WTC11 (cell line): ENCODE results near the gene NEK11. TPM values are rescaled to one million over a fixed set of nuclear protein-coding genes. Genes with fewer than 3 reads are reported as not detected.

Source experiments
- ATAC-seq: fragments of 200-7000 bp; cut with Tn5 transposase; 2 replicates; pipeline ENCODE4 v1.10.0; 2021; ENCODE audit warnings: mild to moderate bottlenecking, moderate library complexity
- CTCF ChIA-PET: fragments of 300-600 bp; sonication (Branson Sonifier 250); formaldehyde crosslinking; loops from one replicate; lab custom pipeline; 2021; ENCODE audit warnings: antibody characterized with exemption; lab: Charles Lee
- POLR2A ChIA-PET: fragments of 350-600 bp; sonication (Branson Sonifier 250); formaldehyde crosslinking; loops from one replicate; lab custom pipeline; 2021; ENCODE audit warnings: antibody characterized with exemption; lab: Charles Lee
- DNase-seq: peaks from one replicate; pipeline ENCODE4 v3.0.0; 2021; ENCODE audit warnings: low spot score
- H3K27ac Mint-ChIP-seq: 2 replicates; pipeline ENCODE4 v1.8.0; 2021; ENCODE audit warnings: mixed read lengths
- H3K27me3 Mint-ChIP-seq: 2 replicates; pipeline ENCODE4 v1.8.0; 2021; ENCODE audit warnings: low read depth, mild to moderate bottlenecking, moderate library complexity, mixed read lengths
- H3K36me3 Mint-ChIP-seq: 2 replicates; pipeline ENCODE4 v1.8.0; 2021; ENCODE audit warnings: mixed read lengths
- H3K4me1 Mint-ChIP-seq: 2 replicates; pipeline ENCODE4 v1.8.0; 2022; ENCODE audit warnings: mixed read lengths
- H3K4me3 Mint-ChIP-seq: 2 replicates; pipeline ENCODE4 v1.8.0; 2021; ENCODE audit warnings: mild to moderate bottlenecking, moderate library complexity, mixed read lengths
- H3K9me3 Mint-ChIP-seq: 2 replicates; pipeline ENCODE4 v1.8.0; 2021; ENCODE audit warnings: mixed read lengths
- CREM ChIP-seq: sonication (generic); formaldehyde crosslinking; IDR thresholded peaks from 2 replicates; pipeline ENCODE4 v1.8.1; 2022; ENCODE audit warnings: mild to moderate bottlenecking, missing genetic modification reagents, moderate library complexity
- GRHL2 ChIP-seq: fragments of 250-450 bp; sonication (Bioruptor Pico); IDR thresholded peaks from 2 replicates; pipeline ENCODE4 v1.8.0; 2022; ENCODE audit warnings: mild to moderate bottlenecking, moderate library complexity; ENCODE audit not compliant: insufficient replicate concordance, severe bottlenecking
- HMGA2 ChIP-seq: fragments of 250-450 bp; sonication (Bioruptor Pico); IDR thresholded peaks from 2 replicates; pipeline ENCODE4 v1.4.0; 2021; ENCODE audit warnings: mild to moderate bottlenecking, moderate library complexity
- IRF2 ChIP-seq: sonication (generic); formaldehyde crosslinking; IDR thresholded peaks from 2 replicates; pipeline ENCODE4 v1.8.0; 2022; ENCODE audit warnings: low read depth, missing genetic modification reagents, borderline replicate concordance
- KAT7 ChIP-seq: sonication (generic); formaldehyde crosslinking; IDR thresholded peaks from 2 replicates; pipeline ENCODE4 v1.8.1; 2023; ENCODE audit warnings: missing genetic modification reagents, mild to moderate bottlenecking, borderline replicate concordance
- MYBL2 ChIP-seq: sonication (generic); formaldehyde crosslinking; IDR thresholded peaks from 2 replicates; pipeline ENCODE4 v1.8.1; 2023; ENCODE audit warnings: mild to moderate bottlenecking, moderate library complexity, missing genetic modification reagents
- ZNF138 ChIP-seq: sonication (generic); formaldehyde crosslinking; conservative IDR thresholded peaks from 2 replicates; pipeline ENCODE4 v1.8.1; 2022; ENCODE audit warnings: mild to moderate bottlenecking, moderate library complexity, missing genetic modification reagents
- ZNF263 ChIP-seq: sonication (generic); formaldehyde crosslinking; IDR thresholded peaks from 2 replicates; pipeline ENCODE4 v1.8.1; 2022; ENCODE audit warnings: low read depth, mild to moderate bottlenecking, moderate library complexity, missing genetic modification reagents
- ZNF317 ChIP-seq: sonication (generic); formaldehyde crosslinking; IDR thresholded peaks from 2 replicates; pipeline ENCODE4 v1.8.1; 2023; ENCODE audit warnings: low read depth, mild to moderate bottlenecking, moderate library complexity, missing genetic modification reagents, borderline replicate concordance
- total RNA-seq: library from RNA; stranded (reverse); gene quantifications from 3 replicates; pipeline ENCODE4 v1.2.3, GENCODE V29; 2021
- TF ChIP-seq, protein P1 (sequence below): sonication (generic); formaldehyde crosslinking; IDR thresholded peaks from 2 replicates; pipeline ENCODE4 v1.8.0; 2022; ENCODE audit warnings: mild to moderate bottlenecking, missing genetic modification reagents
- TF ChIP-seq, protein P2 (sequence below): sonication (generic); formaldehyde crosslinking; IDR thresholded peaks from 2 replicates; pipeline ENCODE4 v1.8.0; 2023; ENCODE audit warnings: missing genetic modification reagents
- TF ChIP-seq, protein P3 (sequence below): sonication (generic); formaldehyde crosslinking; IDR thresholded peaks from 2 replicates; pipeline ENCODE4 v1.8.0; 2022; ENCODE audit warnings: mild to moderate bottlenecking, missing genetic modification reagents
- TF ChIP-seq, protein P4 (sequence below): sonication (generic); formaldehyde crosslinking; IDR thresholded peaks from 2 replicates; pipeline ENCODE4 v1.8.1; 2023; ENCODE audit warnings: mild to moderate bottlenecking, moderate library complexity, missing genetic modification reagents
- TF ChIP-seq, protein P5 (sequence below): sonication (generic); formaldehyde crosslinking; IDR thresholded peaks from 2 replicates; pipeline ENCODE4 v1.8.1; 2023; ENCODE audit warnings: mild to moderate bottlenecking, missing genetic modification reagents
- TF ChIP-seq, protein P6 (sequence below): fragments of 250-450 bp; sonication (Bioruptor Pico); IDR thresholded peaks from 2 replicates; pipeline ENCODE4 v1.9.0; 2021; ENCODE audit warnings: moderate library complexity, mild to moderate bottlenecking, inconsistent platforms, borderline replicate concordance
- TF ChIP-seq, protein P7 (sequence below): sonication (generic); formaldehyde crosslinking; IDR thresholded peaks from 2 replicates; pipeline ENCODE4 v1.8.1; 2023; ENCODE audit warnings: mild to moderate bottlenecking, missing genetic modification reagents, borderline replicate concordance

The NEK11 gene
- total RNA-seq, 1 experiment from 2014 or later, result 1.6 TPM

DNA sequence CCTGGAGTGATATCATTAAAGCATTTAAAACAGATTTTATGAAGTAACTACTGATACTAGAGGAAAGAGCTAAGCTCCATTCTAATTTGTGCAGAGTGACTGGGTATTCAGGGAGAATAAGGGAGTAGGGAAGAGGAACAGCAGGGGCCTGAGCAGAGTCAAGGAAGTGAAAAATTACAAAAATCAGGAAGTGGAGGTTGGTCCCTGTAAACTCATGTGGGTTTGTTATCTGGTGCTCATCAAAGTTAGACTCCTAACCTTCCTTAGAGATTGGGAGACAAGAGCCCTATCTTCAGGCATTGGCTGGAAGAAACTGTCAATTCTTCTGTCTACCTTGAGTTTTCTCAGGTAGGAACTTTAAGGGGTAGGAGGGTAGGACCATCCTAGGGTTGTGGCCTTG lies 82.5 kb downstream of the NEK11 start:
- TF ChIP-seq GRHL2 (CRISPR knock-in tag) (no peak), CREM (CRISPR knock-in tag) (no peak), HMGA2 (CRISPR knock-in tag) (no peak), KAT7 (CRISPR knock-in tag) (no peak), ZNF263 (no peak), ZNF317 (no peak), ZNF138 (CRISPR knock-in tag) (no peak), MYBL2 (CRISPR knock-in tag) (no peak)
- TF ChIP-seq, protein P1, sequence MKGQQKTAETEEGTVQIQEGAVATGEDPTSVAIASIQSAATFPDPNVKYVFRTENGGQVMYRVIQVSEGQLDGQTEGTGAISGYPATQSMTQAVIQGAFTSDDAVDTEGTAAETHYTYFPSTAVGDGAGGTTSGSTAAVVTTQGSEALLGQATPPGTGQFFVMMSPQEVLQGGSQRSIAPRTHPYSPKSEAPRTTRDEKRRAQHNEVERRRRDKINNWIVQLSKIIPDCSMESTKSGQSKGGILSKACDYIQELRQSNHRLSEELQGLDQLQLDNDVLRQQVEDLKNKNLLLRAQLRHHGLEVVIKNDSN (CRISPR knock-in tag), result no peak
- TF ChIP-seq, protein P2, sequence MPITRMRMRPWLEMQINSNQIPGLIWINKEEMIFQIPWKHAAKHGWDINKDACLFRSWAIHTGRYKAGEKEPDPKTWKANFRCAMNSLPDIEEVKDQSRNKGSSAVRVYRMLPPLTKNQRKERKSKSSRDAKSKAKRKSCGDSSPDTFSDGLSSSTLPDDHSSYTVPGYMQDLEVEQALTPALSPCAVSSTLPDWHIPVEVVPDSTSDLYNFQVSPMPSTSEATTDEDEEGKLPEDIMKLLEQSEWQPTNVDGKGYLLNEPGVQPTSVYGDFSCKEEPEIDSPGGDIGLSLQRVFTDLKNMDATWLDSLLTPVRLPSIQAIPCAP (CRISPR knock-in tag), result no peak
- TF ChIP-seq, protein P3, sequence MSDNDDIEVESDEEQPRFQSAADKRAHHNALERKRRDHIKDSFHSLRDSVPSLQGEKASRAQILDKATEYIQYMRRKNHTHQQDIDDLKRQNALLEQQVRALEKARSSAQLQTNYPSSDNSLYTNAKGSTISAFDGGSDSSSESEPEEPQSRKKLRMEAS (CRISPR knock-in tag), result no peak
- TF ChIP-seq, protein P4, sequence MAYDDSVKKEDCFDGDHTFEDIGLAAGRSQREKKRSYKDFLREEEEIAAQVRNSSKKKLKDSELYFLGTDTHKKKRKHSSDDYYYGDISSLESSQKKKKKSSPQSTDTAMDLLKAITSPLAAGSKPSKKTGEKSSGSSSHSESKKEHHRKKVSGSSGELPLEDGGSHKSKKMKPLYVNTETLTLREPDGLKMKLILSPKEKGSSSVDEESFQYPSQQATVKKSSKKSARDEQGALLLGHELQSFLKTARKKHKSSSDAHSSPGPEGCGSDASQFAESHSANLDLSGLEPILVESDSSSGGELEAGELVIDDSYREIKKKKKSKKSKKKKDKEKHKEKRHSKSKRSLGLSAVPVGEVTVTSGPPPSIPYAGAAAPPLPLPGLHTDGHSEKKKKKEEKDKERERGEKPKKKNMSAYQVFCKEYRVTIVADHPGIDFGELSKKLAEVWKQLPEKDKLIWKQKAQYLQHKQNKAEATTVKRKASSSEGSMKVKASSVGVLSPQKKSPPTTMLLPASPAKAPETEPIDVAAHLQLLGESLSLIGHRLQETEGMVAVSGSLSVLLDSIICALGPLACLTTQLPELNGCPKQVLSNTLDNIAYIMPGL (CRISPR knock-in tag), result no peak
- TF ChIP-seq, protein P5, sequence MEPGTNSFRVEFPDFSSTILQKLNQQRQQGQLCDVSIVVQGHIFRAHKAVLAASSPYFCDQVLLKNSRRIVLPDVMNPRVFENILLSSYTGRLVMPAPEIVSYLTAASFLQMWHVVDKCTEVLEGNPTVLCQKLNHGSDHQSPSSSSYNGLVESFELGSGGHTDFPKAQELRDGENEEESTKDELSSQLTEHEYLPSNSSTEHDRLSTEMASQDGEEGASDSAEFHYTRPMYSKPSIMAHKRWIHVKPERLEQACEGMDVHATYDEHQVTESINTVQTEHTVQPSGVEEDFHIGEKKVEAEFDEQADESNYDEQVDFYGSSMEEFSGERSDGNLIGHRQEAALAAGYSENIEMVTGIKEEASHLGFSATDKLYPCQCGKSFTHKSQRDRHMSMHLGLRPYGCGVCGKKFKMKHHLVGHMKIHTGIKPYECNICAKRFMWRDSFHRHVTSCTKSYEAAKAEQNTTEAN (CRISPR knock-in tag), result no peak
- TF ChIP-seq, protein P6, sequence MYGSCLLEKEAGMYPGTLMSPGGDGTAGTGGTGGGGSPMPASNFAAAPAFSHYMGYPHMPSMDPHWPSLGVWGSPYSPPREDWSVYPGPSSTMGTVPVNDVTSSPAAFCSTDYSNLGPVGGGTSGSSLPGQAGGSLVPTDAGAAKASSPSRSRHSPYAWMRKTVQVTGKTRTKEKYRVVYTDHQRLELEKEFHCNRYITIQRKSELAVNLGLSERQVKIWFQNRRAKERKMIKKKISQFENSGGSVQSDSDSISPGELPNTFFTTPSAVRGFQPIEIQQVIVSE (CRISPR knock-in tag), result no peak
- TF ChIP-seq, protein P7, sequence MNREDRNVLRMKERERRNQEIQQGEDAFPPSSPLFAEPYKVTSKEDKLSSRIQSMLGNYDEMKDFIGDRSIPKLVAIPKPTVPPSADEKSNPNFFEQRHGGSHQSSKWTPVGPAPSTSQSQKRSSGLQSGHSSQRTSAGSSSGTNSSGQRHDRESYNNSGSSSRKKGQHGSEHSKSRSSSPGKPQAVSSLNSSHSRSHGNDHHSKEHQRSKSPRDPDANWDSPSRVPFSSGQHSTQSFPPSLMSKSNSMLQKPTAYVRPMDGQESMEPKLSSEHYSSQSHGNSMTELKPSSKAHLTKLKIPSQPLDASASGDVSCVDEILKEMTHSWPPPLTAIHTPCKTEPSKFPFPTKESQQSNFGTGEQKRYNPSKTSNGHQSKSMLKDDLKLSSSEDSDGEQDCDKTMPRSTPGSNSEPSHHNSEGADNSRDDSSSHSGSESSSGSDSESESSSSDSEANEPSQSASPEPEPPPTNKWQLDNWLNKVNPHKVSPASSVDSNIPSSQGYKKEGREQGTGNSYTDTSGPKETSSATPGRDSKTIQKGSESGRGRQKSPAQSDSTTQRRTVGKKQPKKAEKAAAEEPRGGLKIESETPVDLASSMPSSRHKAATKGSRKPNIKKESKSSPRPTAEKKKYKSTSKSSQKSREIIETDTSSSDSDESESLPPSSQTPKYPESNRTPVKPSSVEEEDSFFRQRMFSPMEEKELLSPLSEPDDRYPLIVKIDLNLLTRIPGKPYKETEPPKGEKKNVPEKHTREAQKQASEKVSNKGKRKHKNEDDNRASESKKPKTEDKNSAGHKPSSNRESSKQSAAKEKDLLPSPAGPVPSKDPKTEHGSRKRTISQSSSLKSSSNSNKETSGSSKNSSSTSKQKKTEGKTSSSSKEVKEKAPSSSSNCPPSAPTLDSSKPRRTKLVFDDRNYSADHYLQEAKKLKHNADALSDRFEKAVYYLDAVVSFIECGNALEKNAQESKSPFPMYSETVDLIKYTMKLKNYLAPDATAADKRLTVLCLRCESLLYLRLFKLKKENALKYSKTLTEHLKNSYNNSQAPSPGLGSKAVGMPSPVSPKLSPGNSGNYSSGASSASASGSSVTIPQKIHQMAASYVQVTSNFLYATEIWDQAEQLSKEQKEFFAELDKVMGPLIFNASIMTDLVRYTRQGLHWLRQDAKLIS (CRISPR knock-in tag), result no peak
- CTCF ChIA-PET, result no interaction called here
- POLR2A ChIA-PET, result no interaction called here
- Mint-ChIP-seq H3K27me3 (no peaks in the 10 kb centered on the region), H3K4me3 (no peak overlapping the region), H3K9me3 (no peaks in the 10 kb centered on the region), H3K4me1 (no peaks in the 10 kb centered on the region), H3K36me3 (no peaks in the 10 kb centered on the region), H3K27ac (no peak overlapping the region)
- DNase-seq, result no peak
- ATAC-seq, result no peak

DNA sequence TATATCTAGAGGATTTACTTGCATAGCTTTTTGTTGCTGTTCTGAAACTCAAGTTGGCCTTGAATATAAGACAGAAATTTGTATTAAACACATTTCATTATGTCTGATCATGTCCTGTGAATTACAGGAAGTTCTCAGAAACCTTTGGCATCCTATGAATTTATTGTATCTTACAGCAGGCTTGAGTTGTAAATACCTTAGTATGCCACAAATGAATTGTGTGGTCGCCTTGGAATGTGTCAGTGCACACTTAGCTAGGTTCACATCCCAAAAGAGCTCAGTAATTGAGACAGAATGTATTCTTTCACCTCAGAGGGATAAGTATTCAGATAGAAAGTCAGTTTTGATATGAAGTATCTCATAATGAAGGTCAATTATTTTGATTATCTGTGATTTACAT lies 83.4 kb downstream of the NEK11 start:
- Mint-ChIP-seq H3K27ac (no peak overlapping the region), H3K9me3 (no peaks in the 10 kb centered on the region), H3K4me1 (peaks cover 3% of the 10 kb centered on the region; the same call in 1 of the 2 replicates), H3K27me3 (no peaks in the 10 kb centered on the region), H3K4me3 (no peak overlapping the region), H3K36me3 (no peaks in the 10 kb centered on the region)
- ATAC-seq, result no peak
- POLR2A ChIA-PET, result no interaction called here
- CTCF ChIA-PET, result no interaction called here
- DNase-seq, result no peak
- TF ChIP-seq IRF2 (CRISPR knock-in tag), result no peak
